HepG2 (cell line): Measurements from ENCODE around the gene GLS2. TPM values are rescaled to one million over a fixed set of nuclear protein-coding genes. Genes with fewer than 3 reads are reported as not detected.

Experiments
- ATAC-seq: fragments of 200-7000 bp; cut with Tn5 transposase; 3 replicates; pipeline ENCODE4 v1.9.1; 2020; ENCODE audit warnings: mild to moderate bottlenecking, moderate library complexity
- BruUV-seq: library from RNA; stranded (reverse); fragments of 400-500 nt; replicated peaks from 2 replicates; lab custom pipeline; 2021; lab: Mats Ljungman, UMichigan
- CTCF ChIA-PET: fragments of 300-600 bp; formaldehyde crosslinking; extraction: SDS; loops from one replicate; lab custom pipeline; 2021; ENCODE audit warnings: low total read pairs, inconsistent platforms, low intra/inter-chr PET ratio; lab: Yijun Ruan, JAX
- POLR2A ChIA-PET: fragments of 350-600 bp; sonication (Branson Sonifier 250); formaldehyde crosslinking; loops from one replicate; lab custom pipeline; 2020; ENCODE audit warnings: antibody characterized with exemption, inconsistent platforms; lab: Yijun Ruan, JAX
- DNase-seq: peaks from one replicate; pipeline ENCODE4 v3.0.0-alpha.2; 2015; ENCODE audit warnings: low spot score
- FAIRE-seq: peaks from 3 replicates; lab custom pipeline; 2011; peaks lifted over from hg19 to GRCh38; lab: Jason Lieb, UNC
- H2AFZ ChIP-seq: one replicate; pipeline ENCODE4 v1.6.1; 2011; ENCODE audit warnings: low read length, inconsistent platforms
- H3K27ac ChIP-seq: fragments of 300-600 bp; 3 replicates; pipeline ENCODE4 v1.8.0; 2011; ENCODE audit warnings: mixed run types, mild to moderate bottlenecking, mixed read lengths, low read length, inconsistent platforms; ENCODE audit not compliant: insufficient read depth; ENCODE audit errors: extremely low read length
- H3K27me3 ChIP-seq, 2 experiments: fragments of 200-600 bp in 1 of 2; 2 replicates in 1 of 2; 3 replicates in 1 of 2; pipeline versions ENCODE4 v1.6.0 to v1.8.0; 2011; ENCODE audit warnings: low read length in 2 of 2, mild to moderate bottlenecking in 2 of 2, moderate library complexity in 2 of 2, inconsistent platforms in 1 of 2; ENCODE audit not compliant: insufficient read depth in 2 of 2, control insufficient read depth in 1 of 2
- H3K36me3 ChIP-seq, 2 experiments: fragments of 200-600 bp in 1 of 2; replicated peaks in 1 of 2; 2 replicates in 1 of 2; 3 replicates in 1 of 2; pipeline versions ENCODE4 v1.5.1 to v1.8.0; 2011; ENCODE audit warnings: low read length in 2 of 2, inconsistent platforms in 1 of 2; ENCODE audit not compliant: insufficient read depth in 2 of 2, control insufficient read depth in 1 of 2
- H3K4me1 ChIP-seq: 2 replicates; pipeline ENCODE4 v1.5.1; 2012; ENCODE audit warnings: low read length, inconsistent platforms; ENCODE audit not compliant: insufficient read depth
- H3K4me2 ChIP-seq: 2 replicates; pipeline ENCODE4 v1.6.0; 2011; ENCODE audit warnings: low read depth, low read length, inconsistent platforms
- H3K4me3 ChIP-seq, 3 experiments: fragments of 200-600 bp in 1 of 3; sonication (generic), shearing (Covaris generic) in 1 of 3; replicated peaks in 1 of 3; 2 replicates each; pipeline ENCODE4 v1.5.1; 2011 to 2016; ENCODE audit warnings: low read length in 3 of 3, inconsistent platforms in 2 of 3, low read depth in 2 of 3, mild to moderate bottlenecking in 2 of 3, control low read depth in 1 of 3, mixed read lengths in 1 of 3; ENCODE audit not compliant: insufficient read depth in 1 of 3
- H3K79me2 ChIP-seq: one replicate; pipeline ENCODE4 v1.6.1; 2011; ENCODE audit warnings: low read length, inconsistent platforms; ENCODE audit not compliant: insufficient read depth
- H3K9ac ChIP-seq: 2 replicates; pipeline ENCODE4 v1.6.0; 2011; ENCODE audit warnings: mild to moderate bottlenecking, low read depth, low read length, inconsistent platforms; ENCODE audit not compliant: insufficient read depth
- H3K9me3 ChIP-seq: 2 replicates; pipeline ENCODE4 v1.5.1; 2012; ENCODE audit warnings: mild to moderate bottlenecking, low read length
- H4K20me1 ChIP-seq: 2 replicates; pipeline ENCODE4 v1.6.0; 2011; ENCODE audit warnings: inconsistent platforms, mild to moderate bottlenecking, low read length, moderate library complexity; ENCODE audit not compliant: insufficient read depth
- CREB1 ChIP-seq, 2 experiments: fragments of 450-650 bp in 1 of 2; IDR thresholded peaks; 2 replicates each; pipeline ENCODE4 v1.6.1; 2016 to 2017; ENCODE audit warnings: control low read depth in 1 of 2, mild to moderate bottlenecking in 1 of 2, missing compliant biosample characterization in 1 of 2, missing genetic modification characterization in 1 of 2
- NPAS2 ChIP-seq: sonication (generic); formaldehyde crosslinking; IDR thresholded peaks from 2 replicates; pipeline ENCODE4 v1.8.0; 2022; ENCODE audit warnings: mild to moderate bottlenecking, missing genetic modification reagents, borderline replicate concordance
- SAP130 ChIP-seq: IDR thresholded peaks from 2 replicates; pipeline ENCODE4 v1.6.1; 2016; ENCODE audit warnings: low read depth
- TBX2 ChIP-seq: sonication (generic); formaldehyde crosslinking; IDR thresholded peaks from 2 replicates; pipeline ENCODE4 v1.5.0; 2020; ENCODE audit warnings: missing genetic modification reagents, mild to moderate bottlenecking, borderline replicate concordance
- ZBTB21 ChIP-seq: sonication (generic); formaldehyde crosslinking; IDR thresholded peaks from 2 replicates; pipeline ENCODE4 v1.4.0; 2020; ENCODE audit warnings: missing genetic modification reagents
- ZNF512 ChIP-seq: sonication (generic); formaldehyde crosslinking; IDR thresholded peaks from 2 replicates; pipeline ENCODE4 v1.4.0; 2020; ENCODE audit warnings: mild to moderate bottlenecking, missing genetic modification reagents
- ZNF652 ChIP-seq: IDR thresholded peaks from 2 replicates; pipeline ENCODE4 v1.6.1; 2016; ENCODE audit warnings: low read depth, borderline replicate concordance
- WGBS: methylation state at CpG from one replicate; pipeline ENCODE4 v1.1.6; 2017; ENCODE audit warnings: low lambda C conversion rate; 5-methylcytosine and 5-hydroxymethylcytosine counted together
- in situ Hi-C: cut with HindIII; loops from 2 replicates; pipeline ENCODE4 v1.10.0; 2017; ENCODE audit warnings: low pct_unique_long_range_greater_than_20kb; ENCODE audit not compliant: extremely low pct_ligation_motif_present
- intact Hi-C: fragments of 100-400 bp; cut with micrococcal nuclease; formaldehyde crosslinking; loops from one replicate; pipeline ENCODE4 v1.10.0; 2022; ENCODE audit not compliant: unreplicated experiment
- polyA plus RNA-seq, 8 experiments: library from polyadenylated mRNA; depleted of rRNA in 3 of 8; stranded (reverse) in 7 of 8; unstranded in 1 of 8; fragments of >200 nt; fragmentation: Illumina TruSeq in 4 of 8; extraction: Trizol in 4 of 8; gene quantifications; 2 replicates each; pipeline versions ENCODE4 v1.2.1 to v1.2.3, GENCODE V29; 2011 to 2016; ENCODE audit warnings: low read depth in 4 of 8, missing spikeins in 1 of 8, mixed read lengths in 1 of 8; ENCODE audit not compliant: insufficient read depth in 1 of 8
- total RNA-seq, 5 experiments: library from RNA; depleted of rRNA; stranded (reverse); fragments of >200 nt; fragmentation: Illumina TruSeq; extraction: Trizol; gene quantifications; 2 replicates each; pipeline ENCODE4 v1.2.3, GENCODE V29; 2016; ENCODE audit warnings: low read depth in 1 of 5
- TF ChIP-seq, protein P1 (sequence below): sonication (generic); formaldehyde crosslinking; IDR thresholded peaks from 2 replicates; pipeline ENCODE4 v1.4.0; 2020; ENCODE audit warnings: missing genetic modification reagents
- TF ChIP-seq, protein P2 (sequence below): sonication (generic); formaldehyde crosslinking; IDR thresholded peaks from 2 replicates; pipeline ENCODE4 v1.5.0; 2020; ENCODE audit warnings: mild to moderate bottlenecking, missing genetic modification reagents, borderline replicate concordance

The GLS2 gene
- total and polyA plus RNA-seq, 2 of the 13 experiments (the other 11 are each of a cell fraction or from before 2014, with no cell fraction given) = 8.6 to 12.2 TPM

- intact Hi-C loops = no loop called here
- POLR2A ChIA-PET = interaction anchor here (1.0 to 1.7 kb wide), 2 partner anchors 34 to 106 kb away, joined by 3 to 7 read pairs; partner anchors contain the start of gene GLS2
- no peak overlapping the region for H3K27ac ChIP-seq
- H3K4me3 ChIP-seq = peak overlapping the region; percentile 65 to 73 (median 66); a peak in 5 of 6 replicates
- in situ Hi-C loops = no loop called here
- peak; percentile 62 for ATAC-seq
- H3K36me3 ChIP-seq = no peaks in the 10 kb centered on the region
- FAIRE-seq = peak; percentile 46
- H4K20me1 ChIP-seq = no peaks in the 10 kb centered on the region
- H2AFZ ChIP-seq = peak overlapping the region; percentile 98
- TF ChIP-seq ZNF652 (CRISPR knock-in tag) (peak; percentile 31; the same call in 1 of the 2 replicates), NPAS2 (CRISPR knock-in tag) (no peak)
- TF ChIP-seq, protein P1, sequence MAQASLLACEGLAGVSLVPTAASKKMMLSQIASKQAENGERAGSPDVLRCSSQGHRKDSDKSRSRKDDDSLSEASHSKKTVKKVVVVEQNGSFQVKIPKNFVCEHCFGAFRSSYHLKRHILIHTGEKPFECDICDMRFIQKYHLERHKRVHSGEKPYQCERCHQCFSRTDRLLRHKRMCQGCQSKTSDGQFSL (CRISPR knock-in tag) = no peak
- TF ChIP-seq, all 625 proteins: peak for 1
- Histone ChIP-seq H3K4me1 (peaks cover 45% of the 10 kb centered on the region), H3K27me3 (no peaks in the 10 kb centered on the region; a peak in 1 of 5 replicates), H3K4me2 (peak overlapping the region; percentile 75), H3K79me2 (no peaks in the 10 kb centered on the region), H3K9ac (peak overlapping the region; percentile 68; the same call in 1 of the 2 replicates), H3K9me3 (no peaks in the 10 kb centered on the region)
- CTCF ChIA-PET = no interaction called here
- DNase-seq = no peak
- 11% methylated on average over 4 of the region's 4 CpGs for WGBS
- TSS peak; percentile 80 for BruUV-seq
These were observed 34.6 kb upstream of the GLS2 start for GRCh38 chr12:56522411-56523193.

GRCh38 chr12:56521590-56522371 is 33.8 kb upstream of the GLS2 start, which contains the start of gene RBMS2:
Gene RBMS2, plus strand, starts transcription at chr12:56521820. Its CDS starts 204 bp downstream, at chr12:56522024.
- H3K79me2 ChIP-seq = no peaks in the 10 kb centered on the region
- peak; percentile 59 for DNase-seq
- WGBS = 5% methylated on average over 15 of the region's 15 CpGs
- no peaks in the 10 kb centered on the region; a peak in 1 of 5 replicates for H3K27me3 ChIP-seq
- peak within 1 kb of the TSS; percentile 68 for H3K9ac ChIP-seq
- H3K4me3 ChIP-seq = peak within 1 kb of the TSS; percentile 65 to 73 (median 66)
- BruUV-seq = no TSS peak
- peak within 1 kb of the TSS; percentile 98 for H2AFZ ChIP-seq
- intact Hi-C loops = no loop called here
- H4K20me1 ChIP-seq = no peaks in the 10 kb centered on the region
- ChIA-PET CTCF (no interaction called here), POLR2A (interaction anchor here (0.7 to 1.7 kb wide), 3 partner anchors 107 to 115 kb away, joined by 3 to 7 read pairs (median 3); no protein-coding TSS in a partner anchor)
- in situ Hi-C loops = no loop called here
- H3K36me3 ChIP-seq = no peaks in the 10 kb centered on the region
- H3K9me3 ChIP-seq = no peaks in the 10 kb centered on the region
- peaks cover 37% of the 10 kb centered on the region for H3K4me1 ChIP-seq
- FAIRE-seq = peak; percentile 84
- H3K27ac ChIP-seq = no peak within 1 kb of the TSS
- ATAC-seq = peak; percentile 79
- H3K4me2 ChIP-seq = peak within 1 kb of the TSS; percentile 75
- TF ChIP-seq CREB1 (IDR thresholded peaks at IDR 0.05) (0 out of 2 replicates have a peak, but pooled peaks have one; percentile 7), CREB1 (CRISPR knock-in tag; IDR thresholded peaks at IDR 0.05) (no peak), ZBTB21 (peak; percentile 44; the same call in 1 of the 2 replicates), TBX2 (no peak), ZNF512 (CRISPR knock-in tag) (0 out of 2 replicates have a peak, but pooled peaks have one; percentile 32), SAP130 (peak; percentile 38)
- TF ChIP-seq, protein P1 (CRISPR knock-in tag) = no peak
- TF ChIP-seq, protein P2, sequence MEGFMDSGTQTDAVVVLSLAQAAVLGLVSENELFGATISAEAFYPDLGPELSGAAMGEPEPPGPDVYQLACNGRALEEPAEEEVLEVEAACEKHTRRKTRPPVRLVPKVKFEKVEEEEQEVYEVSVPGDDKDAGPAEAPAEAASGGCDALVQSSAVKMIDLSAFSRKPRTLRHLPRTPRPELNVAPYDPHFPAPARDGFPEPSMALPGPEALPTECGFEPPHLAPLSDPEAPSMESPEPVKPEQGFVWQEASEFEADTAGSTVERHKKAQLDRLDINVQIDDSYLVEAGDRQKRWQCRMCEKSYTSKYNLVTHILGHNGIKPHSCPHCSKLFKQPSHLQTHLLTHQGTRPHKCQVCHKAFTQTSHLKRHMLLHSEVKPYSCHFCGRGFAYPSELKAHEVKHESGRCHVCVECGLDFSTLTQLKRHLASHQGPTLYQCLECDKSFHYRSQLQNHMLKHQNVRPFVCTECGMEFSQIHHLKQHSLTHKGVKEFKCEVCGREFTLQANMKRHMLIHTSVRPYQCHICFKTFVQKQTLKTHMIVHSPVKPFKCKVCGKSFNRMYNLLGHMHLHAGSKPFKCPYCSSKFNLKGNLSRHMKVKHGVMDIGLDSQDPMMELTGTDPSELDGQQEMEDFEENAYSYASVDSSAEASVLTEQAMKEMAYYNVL = 0 out of 2 replicates have a peak, but pooled peaks have one; percentile 69
